ENCODE data around the gene RPL10L. TPM values are rescaled to one million over a fixed set of nuclear protein-coding genes. Genes with fewer than 3 reads are reported as not detected.

RPL10L gene
- total and polyA plus RNA-seq, 2 donors (not counting 1 experiment from before 2014, with no cell fraction given), result not detected

DNA sequence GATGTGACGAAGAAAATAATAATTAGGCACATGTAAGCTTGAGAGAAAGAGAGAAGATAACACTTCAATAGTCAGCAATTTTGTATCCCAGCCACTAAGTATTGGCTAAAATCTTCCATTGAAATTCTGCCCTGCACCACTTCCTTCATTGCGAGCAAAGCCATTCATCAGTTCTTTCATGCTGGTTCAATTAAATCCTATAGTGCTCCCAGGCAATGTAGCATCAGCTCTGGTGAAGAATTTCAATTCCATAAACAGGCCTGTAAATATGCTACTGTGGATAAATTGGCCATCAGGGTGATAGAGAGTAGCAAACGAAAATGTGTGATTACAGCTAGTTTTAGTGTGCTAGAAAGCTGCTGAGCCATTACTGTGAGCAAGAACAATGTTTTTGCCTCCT is 24.7 kb downstream of the RPL10L start:
- H3K27ac Mint-ChIP-seq, result no peak overlapping the region

More for the DNA sequence above, 24.7 kb downstream of the RPL10L start:
- Histone ChIP-seq H3K27ac (ENCODE audit: low read length in 2 of 2) (no peak overlapping the region), H3K27me3 (replicated peaks in 1 of 4; ENCODE audit: control extremely low read depth in 1 of 4, control insufficient read depth in 3 of 4, insufficient read depth in 4 of 4, low read length in 3 of 4) (no peaks in the 10 kb centered on the region), H3K4me2 (replicated peaks; ENCODE audit: low read depth, low read length, poor library complexity, severe bottlenecking) (no peak overlapping the region), H3K36me3 (replicated peaks in 1 of 2; ENCODE audit: control extremely low read depth in 1 of 2, control insufficient read depth in 1 of 2, extremely low read depth in 1 of 2, insufficient read depth in 2 of 2, low read length in 1 of 2) (no peaks in the 10 kb centered on the region), H4K20me1 (ENCODE audit: control insufficient read depth, insufficient read depth, low read length, poor library complexity, severe bottlenecking) (no peaks in the 10 kb centered on the region), H3K4me3 (ENCODE audit: control extremely low read depth in 1 of 5, extremely low read depth in 1 of 5, insufficient read depth in 1 of 5, low read depth in 2 of 5, low read length in 4 of 5) (no peak overlapping the region), H3K9me3 (ENCODE audit: control extremely low read depth in 1 of 3, control insufficient read depth in 2 of 3, insufficient read depth in 1 of 3, low read length in 2 of 3) (no peaks in the 10 kb centered on the region), H2AFZ (ENCODE audit: insufficient read depth, low read depth, low read length, poor library complexity, severe bottlenecking) (no peak overlapping the region), H3K9ac (ENCODE audit: low read length) (no peak overlapping the region), H3K79me2 (ENCODE audit: control insufficient read depth, insufficient read depth, low read length) (no peaks in the 10 kb centered on the region), H3K4me1 (ENCODE audit: control insufficient read depth in 2 of 2, insufficient read depth in 2 of 2, low read length in 2 of 2) (no peaks in the 10 kb centered on the region)
- Mint-ChIP-seq H3K27me3 (no peaks in the 10 kb centered on the region), H3K4me3 (no peak overlapping the region), H3K4me1 (no peaks in the 10 kb centered on the region), H3K9me3 (ENCODE audit: insufficient read depth) (no peaks in the 10 kb centered on the region)
- POLR2A ChIA-PET, result no interaction called here
- TF ChIP-seq EZH2 (IDR thresholded peaks at IDR 0.05; ENCODE audit: borderline replicate concordance, insufficient read depth, low read depth, low read length, poor library complexity, severe bottlenecking), result no peak
- TF ChIP-seq, protein P1, sequence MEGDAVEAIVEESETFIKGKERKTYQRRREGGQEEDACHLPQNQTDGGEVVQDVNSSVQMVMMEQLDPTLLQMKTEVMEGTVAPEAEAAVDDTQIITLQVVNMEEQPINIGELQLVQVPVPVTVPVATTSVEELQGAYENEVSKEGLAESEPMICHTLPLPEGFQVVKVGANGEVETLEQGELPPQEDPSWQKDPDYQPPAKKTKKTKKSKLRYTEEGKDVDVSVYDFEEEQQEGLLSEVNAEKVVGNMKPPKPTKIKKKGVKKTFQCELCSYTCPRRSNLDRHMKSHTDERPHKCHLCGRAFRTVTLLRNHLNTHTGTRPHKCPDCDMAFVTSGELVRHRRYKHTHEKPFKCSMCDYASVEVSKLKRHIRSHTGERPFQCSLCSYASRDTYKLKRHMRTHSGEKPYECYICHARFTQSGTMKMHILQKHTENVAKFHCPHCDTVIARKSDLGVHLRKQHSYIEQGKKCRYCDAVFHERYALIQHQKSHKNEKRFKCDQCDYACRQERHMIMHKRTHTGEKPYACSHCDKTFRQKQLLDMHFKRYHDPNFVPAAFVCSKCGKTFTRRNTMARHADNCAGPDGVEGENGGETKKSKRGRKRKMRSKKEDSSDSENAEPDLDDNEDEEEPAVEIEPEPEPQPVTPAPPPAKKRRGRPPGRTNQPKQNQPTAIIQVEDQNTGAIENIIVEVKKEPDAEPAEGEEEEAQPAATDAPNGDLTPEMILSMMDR (IDR thresholded peaks at IDR 0.05), result no peak
- CTCF ChIA-PET, result no interaction called here
- DNase-seq (no peak), ATAC-seq (ENCODE audit: low read depth) (no peak)
- WGBS (ENCODE audit: insufficient coverage), result 80% methylated on average over 1 of the region's 3 CpGs
- intact Hi-C loops (cut with micrococcal nuclease), result no loop called here
